Measurements from ENCODE around the gene MRPL12.

DNA sequence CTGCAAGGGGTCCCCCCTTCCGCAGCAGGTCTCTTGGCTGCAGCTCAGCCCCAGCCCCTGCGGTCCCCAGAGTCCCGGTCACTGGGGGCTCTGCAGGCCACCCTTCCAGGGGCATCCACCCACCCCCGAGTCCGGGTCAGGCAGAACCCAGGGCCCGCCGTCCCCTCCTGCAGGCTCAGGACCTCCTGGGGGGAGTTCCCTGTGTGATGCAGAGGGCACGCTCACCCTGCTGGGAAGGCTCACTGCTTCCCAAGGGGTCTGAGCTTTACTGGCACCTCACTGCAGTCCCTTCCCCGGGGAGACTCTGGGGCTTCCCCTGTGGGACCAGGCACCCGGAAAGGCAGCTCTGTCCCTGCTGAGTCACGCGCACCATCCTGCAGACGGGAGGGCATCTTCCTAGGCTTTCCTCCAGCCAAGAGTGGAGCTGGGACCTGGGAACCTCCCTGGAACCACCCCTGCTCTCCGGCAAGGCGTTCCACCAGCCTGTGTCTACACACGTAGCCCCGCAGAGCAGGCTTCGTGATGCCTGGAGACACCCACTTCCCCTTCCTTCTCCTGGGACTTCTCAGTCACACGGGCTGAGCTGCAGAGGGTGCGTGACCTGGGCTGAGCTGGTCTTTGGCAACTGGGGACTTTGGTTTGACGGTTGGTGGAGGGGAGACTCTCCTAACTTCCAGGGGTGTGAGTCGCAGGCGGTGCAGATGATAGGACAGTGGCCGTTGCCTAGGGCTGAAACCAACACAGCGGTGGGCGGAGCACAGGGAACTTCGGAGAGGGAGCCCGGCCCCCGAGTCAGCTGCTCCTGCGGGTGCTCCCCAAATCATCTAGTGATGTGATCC, 32.3 kb downstream of the MRPL12 start:
- TF ChIP-seq, protein P1, sequence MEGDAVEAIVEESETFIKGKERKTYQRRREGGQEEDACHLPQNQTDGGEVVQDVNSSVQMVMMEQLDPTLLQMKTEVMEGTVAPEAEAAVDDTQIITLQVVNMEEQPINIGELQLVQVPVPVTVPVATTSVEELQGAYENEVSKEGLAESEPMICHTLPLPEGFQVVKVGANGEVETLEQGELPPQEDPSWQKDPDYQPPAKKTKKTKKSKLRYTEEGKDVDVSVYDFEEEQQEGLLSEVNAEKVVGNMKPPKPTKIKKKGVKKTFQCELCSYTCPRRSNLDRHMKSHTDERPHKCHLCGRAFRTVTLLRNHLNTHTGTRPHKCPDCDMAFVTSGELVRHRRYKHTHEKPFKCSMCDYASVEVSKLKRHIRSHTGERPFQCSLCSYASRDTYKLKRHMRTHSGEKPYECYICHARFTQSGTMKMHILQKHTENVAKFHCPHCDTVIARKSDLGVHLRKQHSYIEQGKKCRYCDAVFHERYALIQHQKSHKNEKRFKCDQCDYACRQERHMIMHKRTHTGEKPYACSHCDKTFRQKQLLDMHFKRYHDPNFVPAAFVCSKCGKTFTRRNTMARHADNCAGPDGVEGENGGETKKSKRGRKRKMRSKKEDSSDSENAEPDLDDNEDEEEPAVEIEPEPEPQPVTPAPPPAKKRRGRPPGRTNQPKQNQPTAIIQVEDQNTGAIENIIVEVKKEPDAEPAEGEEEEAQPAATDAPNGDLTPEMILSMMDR (conservative IDR thresholded peaks at IDR 0.05; ENCODE audit: low read depth in 2 of 2), result no peak
- TF ChIP-seq POLR2AphosphoS5 (IDR thresholded peaks at IDR 0.05; ENCODE audit: low read depth), result no peak
- no peak for TF ChIP-seq ZNF114 (CRISPR knock-in tag; IDR thresholded peaks at IDR 0.05)
- no peak for TF ChIP-seq EZH2phosphoT487 (IDR thresholded peaks at IDR 0.05; ENCODE audit: unreplicated experiment)
- TF ChIP-seq REST (IDR thresholded peaks at IDR 0.05; ENCODE audit: unreplicated experiment), result no peak
- no peak for TF ChIP-seq EZH2 (IDR thresholded peaks at IDR 0.05; ENCODE audit: low read depth, unreplicated experiment)
- TF ChIP-seq, protein P2, sequence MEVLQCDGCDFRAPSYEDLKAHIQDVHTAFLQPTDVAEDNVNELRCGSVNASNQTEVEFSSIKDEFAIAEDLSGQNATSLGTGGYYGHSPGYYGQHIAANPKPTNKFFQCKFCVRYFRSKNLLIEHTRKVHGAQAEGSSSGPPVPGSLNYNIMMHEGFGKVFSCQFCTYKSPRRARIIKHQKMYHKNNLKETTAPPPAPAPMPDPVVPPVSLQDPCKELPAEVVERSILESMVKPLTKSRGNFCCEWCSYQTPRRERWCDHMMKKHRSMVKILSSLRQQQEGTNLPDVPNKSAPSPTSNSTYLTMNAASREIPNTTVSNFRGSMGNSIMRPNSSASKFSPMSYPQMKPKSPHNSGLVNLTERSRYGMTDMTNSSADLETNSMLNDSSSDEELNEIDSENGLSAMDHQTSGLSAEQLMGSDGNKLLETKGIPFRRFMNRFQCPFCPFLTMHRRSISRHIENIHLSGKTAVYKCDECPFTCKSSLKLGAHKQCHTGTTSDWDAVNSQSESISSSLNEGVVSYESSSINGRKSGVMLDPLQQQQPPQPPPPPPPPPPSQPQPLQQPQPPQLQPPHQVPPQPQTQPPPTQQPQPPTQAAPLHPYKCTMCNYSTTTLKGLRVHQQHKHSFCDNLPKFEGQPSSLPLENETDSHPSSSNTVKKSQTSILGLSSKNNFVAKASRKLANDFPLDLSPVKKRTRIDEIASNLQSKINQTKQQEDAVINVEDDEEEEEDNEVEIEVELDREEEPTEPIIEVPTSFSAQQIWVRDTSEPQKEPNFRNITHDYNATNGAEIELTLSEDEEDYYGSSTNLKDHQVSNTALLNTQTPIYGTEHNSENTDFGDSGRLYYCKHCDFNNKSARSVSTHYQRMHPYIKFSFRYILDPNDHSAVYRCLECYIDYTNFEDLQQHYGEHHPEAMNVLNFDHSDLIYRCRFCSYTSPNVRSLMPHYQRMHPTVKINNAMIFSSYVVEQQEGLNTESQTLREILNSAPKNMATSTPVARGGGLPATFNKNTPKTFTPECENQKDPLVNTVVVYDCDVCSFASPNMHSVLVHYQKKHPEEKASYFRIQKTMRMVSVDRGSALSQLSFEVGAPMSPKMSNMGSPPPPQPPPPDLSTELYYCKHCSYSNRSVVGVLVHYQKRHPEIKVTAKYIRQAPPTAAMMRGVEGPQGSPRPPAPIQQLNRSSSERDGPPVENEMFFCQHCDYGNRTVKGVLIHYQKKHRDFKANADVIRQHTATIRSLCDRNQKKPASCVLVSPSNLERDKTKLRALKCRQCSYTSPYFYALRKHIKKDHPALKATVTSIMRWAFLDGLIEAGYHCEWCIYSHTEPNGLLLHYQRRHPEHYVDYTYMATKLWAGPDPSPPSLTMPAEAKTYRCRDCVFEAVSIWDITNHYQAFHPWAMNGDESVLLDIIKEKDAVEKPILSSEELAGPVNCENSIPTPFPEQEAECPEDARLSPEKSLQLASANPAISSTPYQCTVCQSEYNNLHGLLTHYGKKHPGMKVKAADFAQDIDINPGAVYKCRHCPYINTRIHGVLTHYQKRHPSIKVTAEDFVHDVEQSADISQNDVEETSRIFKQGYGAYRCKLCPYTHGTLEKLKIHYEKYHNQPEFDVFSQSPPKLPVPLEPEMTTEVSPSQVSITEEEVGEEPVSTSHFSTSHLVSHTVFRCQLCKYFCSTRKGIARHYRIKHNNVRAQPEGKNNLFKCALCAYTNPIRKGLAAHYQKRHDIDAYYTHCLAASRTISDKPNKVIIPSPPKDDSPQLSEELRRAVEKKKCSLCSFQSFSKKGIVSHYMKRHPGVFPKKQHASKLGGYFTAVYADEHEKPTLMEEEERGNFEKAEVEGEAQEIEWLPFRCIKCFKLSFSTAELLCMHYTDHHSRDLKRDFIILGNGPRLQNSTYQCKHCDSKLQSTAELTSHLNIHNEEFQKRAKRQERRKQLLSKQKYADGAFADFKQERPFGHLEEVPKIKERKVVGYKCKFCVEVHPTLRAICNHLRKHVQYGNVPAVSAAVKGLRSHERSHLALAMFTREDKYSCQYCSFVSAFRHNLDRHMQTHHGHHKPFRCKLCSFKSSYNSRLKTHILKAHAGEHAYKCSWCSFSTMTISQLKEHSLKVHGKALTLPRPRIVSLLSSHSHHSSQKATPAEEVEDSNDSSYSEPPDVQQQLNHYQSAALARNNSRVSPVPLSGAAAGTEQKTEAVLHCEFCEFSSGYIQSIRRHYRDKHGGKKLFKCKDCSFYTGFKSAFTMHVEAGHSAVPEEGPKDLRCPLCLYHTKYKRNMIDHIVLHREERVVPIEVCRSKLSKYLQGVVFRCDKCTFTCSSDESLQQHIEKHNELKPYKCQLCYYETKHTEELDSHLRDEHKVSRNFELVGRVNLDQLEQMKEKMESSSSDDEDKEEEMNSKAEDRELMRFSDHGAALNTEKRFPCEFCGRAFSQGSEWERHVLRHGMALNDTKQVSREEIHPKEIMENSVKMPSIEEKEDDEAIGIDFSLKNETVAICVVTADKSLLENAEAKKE (CRISPR knock-in tag; IDR thresholded peaks at IDR 0.05), result no peak
- no peak for TF ChIP-seq JUNB (IDR thresholded peaks at IDR 0.05; ENCODE audit: unreplicated experiment)
- no peak for TF ChIP-seq CREB1 (CRISPR knock-in tag; IDR thresholded peaks at IDR 0.05; ENCODE audit: low read depth)

Data from GM23338 (cell line).